Fibroblast of mammary gland (primary cell): ENCODE data around the gene TP53RK.

Experiments used
- DNase-seq: peaks from one replicate; pipeline ENCODE4 v3.0.0-alpha.2; 2010; ENCODE audit warnings: low read depth
- H3K4me3 ChIP-seq: 2 replicates; pipeline ENCODE4 v1.5.1; 2011; ENCODE audit warnings: low read depth, mild to moderate bottlenecking, low read length, moderate library complexity; ENCODE audit not compliant: control insufficient read depth
- TF ChIP-seq, protein P1 (sequence below): conservative IDR thresholded peaks from 2 replicates; pipeline ENCODE4 v1.5.1; 2011; ENCODE audit warnings: low read depth, low read length, inconsistent platforms; ENCODE audit not compliant: control insufficient read depth, insufficient read depth

TP53RK gene

DNA sequence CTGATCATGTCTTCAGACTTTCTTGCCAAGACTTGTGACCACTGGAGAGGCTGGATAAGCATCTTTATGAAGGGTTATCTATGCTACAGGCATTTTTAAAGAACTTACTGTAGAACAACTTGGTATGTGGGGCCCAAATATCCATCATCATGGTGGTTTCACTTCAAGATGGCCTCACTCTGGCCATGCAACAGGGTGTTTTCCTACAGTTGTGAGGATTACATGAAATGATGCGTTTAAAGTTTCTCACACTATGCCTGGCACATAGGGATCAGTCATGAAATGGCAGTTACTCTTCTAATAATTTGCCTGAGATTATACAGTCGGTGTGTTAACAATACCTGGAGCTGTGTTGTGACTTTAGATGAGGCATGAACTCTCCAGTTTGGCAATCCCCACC lies 33.2 kb upstream of the TP53RK start:
- TF ChIP-seq, protein P1, sequence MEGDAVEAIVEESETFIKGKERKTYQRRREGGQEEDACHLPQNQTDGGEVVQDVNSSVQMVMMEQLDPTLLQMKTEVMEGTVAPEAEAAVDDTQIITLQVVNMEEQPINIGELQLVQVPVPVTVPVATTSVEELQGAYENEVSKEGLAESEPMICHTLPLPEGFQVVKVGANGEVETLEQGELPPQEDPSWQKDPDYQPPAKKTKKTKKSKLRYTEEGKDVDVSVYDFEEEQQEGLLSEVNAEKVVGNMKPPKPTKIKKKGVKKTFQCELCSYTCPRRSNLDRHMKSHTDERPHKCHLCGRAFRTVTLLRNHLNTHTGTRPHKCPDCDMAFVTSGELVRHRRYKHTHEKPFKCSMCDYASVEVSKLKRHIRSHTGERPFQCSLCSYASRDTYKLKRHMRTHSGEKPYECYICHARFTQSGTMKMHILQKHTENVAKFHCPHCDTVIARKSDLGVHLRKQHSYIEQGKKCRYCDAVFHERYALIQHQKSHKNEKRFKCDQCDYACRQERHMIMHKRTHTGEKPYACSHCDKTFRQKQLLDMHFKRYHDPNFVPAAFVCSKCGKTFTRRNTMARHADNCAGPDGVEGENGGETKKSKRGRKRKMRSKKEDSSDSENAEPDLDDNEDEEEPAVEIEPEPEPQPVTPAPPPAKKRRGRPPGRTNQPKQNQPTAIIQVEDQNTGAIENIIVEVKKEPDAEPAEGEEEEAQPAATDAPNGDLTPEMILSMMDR = no peak
- H3K4me3 ChIP-seq = no peak overlapping the region
- DNase-seq = no peak

DNA sequence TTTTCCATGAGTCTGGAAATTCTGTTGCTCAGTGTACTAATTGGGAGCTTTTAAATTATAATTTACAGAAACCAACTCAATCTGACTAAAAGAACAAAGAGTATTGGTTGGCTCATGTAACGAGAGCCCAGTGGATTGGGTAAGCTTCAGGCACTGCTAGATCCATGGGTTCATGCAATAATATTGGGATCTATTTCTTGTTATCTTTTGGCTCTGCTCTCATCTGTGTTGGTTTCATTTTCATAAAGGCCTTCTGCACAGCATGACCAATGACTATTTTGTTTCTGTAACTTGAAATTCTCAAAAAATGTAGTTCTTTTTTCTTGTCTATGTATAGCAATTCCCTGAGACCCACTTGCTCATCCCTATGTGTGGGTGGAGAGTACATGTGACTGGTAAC lies 32.2 kb upstream of the TP53RK start:
- TF ChIP-seq, protein P1 = no peak
- DNase-seq = no peak
- no peak overlapping the region for H3K4me3 ChIP-seq

DNA sequence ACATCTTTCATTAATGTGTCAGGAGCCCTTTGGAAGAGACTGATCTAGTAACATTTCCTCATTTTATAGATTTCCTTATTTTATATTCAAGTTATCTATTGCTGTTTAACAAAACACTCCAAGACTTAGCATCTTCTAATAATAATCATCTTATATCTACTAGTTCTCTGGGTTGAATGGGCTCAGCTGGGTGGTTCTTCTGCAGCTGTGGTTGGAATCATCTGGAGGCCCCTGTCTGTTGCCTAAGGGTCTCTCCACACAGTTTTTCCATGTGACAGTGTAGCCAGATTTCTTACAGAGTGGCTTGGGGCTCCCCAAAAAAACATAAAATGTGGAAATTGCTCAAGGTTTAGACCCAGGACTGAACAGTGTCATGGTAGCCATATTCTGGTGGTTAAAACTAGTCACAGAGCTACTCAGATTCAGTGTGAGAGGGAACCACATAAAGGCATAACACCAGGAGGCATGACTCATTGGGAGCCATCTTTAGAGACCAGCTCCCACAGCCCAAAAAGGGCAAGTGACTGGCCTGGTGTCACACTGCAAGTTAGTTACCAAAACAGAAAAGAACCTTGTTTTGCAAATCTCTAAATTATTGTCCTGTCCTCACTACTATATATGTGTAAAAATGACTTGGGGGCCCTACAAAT lies 31.7 kb upstream of the TP53RK start:
- H3K4me3 ChIP-seq = no peak overlapping the region
- peak; percentile 35 for DNase-seq
- TF ChIP-seq, protein P1 = no peak

DNA sequence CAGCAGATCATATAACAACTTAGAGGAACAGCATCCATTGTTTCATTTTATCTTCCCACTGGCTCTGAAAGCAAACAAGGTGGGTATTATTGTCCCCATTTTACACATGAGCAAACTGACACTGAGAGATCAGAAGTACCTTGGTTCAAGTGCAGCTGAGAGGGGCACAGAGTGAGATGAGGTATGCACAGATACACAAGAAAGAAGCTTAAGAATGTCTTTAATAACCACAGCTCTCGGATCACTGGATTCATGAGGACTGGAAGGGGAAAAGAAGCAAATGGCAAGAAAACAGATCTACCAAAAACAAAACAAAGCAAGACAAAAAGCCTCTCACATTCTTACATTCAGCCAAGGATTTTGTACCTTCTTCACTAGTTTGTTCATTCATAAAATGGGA lies 30.8 kb upstream of the TP53RK start:
- H3K4me3 ChIP-seq = no peak overlapping the region
- TF ChIP-seq, protein P1 = no peak
- DNase-seq = no peak

DNA sequence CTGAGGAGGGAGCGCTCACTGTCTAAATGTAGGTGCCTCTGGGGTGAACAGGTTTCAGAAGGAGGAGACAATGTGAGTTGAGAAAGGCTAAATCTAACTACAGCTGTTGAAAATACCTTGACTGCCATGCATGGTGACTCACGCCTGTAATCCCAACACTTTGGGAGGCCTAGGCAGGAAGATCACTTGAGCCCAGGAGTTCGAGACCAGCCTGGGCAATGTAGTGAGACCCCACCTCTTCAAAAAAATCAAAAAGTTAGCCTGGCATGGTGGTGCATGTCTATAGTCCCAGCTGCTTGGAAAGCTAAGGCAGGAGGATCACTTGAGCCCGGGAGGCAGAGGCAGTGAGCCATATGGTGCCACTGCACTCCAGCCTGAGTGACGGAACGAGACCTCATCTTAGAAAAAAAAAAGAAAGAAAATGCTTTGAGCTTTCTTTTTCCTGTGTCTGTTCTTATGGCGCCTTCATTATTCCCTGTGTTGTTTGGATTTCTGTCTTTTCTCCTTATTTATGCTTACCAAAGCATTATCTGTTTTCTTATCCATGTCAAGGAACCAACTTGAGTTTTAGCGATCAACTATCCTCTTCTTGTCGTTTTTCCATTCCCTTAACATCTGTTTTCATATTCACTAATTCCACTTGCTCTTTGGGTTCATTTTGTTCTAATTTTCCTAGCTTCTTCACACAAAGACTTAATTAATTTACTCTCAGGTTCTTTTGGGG lies 28.7 kb upstream of the TP53RK start:
- TF ChIP-seq, protein P1 = no peak
- no peak for DNase-seq
- H3K4me3 ChIP-seq = no peak overlapping the region

DNA sequence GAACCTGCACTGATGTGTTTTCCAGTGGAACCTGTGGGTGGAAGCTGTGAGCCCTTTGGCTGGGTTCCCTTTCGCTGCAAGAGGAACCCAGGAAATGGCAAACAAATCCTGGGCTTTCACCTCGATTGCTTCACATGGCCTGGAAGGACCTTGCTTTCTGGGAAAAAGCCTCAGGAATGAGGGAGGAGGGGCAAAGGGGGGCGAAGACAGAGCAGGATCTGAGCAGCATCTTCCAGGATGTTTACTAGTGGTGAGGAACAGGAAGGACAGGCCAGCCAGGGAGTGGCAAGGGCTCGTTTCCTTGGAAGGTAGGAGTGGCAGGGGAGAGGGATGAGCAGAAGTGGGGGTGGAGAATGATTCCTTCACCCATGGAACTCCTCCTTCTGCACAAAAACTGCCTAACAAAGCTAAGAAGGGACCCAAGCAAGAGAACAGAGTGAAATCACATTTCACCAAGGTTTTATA lies 26.1 kb upstream of the TP53RK start:
- TF ChIP-seq, protein P1 = peak; percentile 21
- DNase-seq = peak; percentile 88
- H3K4me3 ChIP-seq = no peak overlapping the region
